Astrocyte of the cerebellum (primary cell): ENCODE results near the gene TNK2.

Experiments used
- DNase-seq: peaks from one replicate; pipeline ENCODE4 v3.0.0-alpha.2; 2011; ENCODE audit warnings: low read depth
- H3K4me3 ChIP-seq: 2 replicates; pipeline ENCODE4 v1.5.1; 2011; ENCODE audit warnings: mild to moderate bottlenecking, low read depth, low read length, moderate library complexity
- in situ Hi-C: cut with HindIII; loops from 2 replicates; pipeline ENCODE4 v1.10.0; 2017; ENCODE audit warnings: low sequenced_read_pairs
- TF ChIP-seq, protein P1 (sequence below): IDR thresholded peaks from 2 replicates; pipeline ENCODE4 v1.5.1; 2012; ENCODE audit warnings: low read length, low read depth, moderate library complexity, mild to moderate bottlenecking; ENCODE audit errors: missing control alignments

The TNK2 gene

DNA sequence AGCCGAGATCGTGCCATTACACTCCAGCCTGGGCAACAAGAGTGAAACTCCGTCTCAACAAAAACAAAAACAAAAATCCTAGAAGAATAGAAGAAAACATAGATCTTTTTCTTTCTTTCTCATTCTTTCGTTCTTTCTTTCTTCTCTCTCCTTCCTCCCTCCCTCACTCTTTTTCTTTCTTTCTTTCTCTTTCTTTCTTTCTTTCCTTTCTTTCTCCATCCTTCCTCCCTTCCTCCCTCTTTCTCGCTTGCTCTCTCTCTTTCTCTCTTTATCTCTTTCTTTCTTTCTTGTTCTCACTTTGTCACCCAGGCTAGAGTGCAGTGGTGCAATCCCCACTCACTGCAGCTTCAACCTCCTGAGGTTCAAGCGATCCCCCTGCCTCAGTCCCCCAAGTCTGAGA is 62.9 kb downstream of the TNK2 start:
- no peak for DNase-seq
- in situ Hi-C loops, result no loop called here
- H3K4me3 ChIP-seq, result no peak overlapping the region
- TF ChIP-seq, protein P1, sequence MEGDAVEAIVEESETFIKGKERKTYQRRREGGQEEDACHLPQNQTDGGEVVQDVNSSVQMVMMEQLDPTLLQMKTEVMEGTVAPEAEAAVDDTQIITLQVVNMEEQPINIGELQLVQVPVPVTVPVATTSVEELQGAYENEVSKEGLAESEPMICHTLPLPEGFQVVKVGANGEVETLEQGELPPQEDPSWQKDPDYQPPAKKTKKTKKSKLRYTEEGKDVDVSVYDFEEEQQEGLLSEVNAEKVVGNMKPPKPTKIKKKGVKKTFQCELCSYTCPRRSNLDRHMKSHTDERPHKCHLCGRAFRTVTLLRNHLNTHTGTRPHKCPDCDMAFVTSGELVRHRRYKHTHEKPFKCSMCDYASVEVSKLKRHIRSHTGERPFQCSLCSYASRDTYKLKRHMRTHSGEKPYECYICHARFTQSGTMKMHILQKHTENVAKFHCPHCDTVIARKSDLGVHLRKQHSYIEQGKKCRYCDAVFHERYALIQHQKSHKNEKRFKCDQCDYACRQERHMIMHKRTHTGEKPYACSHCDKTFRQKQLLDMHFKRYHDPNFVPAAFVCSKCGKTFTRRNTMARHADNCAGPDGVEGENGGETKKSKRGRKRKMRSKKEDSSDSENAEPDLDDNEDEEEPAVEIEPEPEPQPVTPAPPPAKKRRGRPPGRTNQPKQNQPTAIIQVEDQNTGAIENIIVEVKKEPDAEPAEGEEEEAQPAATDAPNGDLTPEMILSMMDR, result no peak

DNA sequence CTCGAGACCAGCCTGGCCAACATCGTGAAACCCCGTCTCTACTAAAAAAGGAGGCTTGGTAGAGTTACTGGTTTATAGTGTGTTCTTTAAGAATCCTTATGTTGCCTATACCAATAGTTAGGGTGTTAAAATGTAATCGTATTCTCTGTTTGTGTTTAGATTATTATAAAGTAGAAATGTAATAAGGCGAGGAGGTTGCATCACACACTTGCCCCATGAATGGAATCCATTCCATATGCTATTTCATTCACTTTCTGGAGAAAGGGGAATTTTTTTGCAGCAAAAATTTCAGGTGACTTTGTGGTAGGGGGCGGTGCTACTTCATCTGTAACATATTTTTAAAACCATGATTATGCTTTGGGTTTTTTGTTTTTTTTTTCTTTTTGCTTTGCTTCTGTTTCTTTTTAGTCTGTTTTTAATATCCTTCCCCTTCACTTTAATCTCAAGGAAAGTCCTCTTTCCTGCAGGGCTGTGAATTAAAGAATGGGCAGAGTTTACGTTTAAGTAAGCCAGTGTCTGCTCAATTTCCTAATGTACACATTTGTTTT is 63.6 kb downstream of the TNK2 start:
- no peak overlapping the region for H3K4me3 ChIP-seq
- in situ Hi-C loops, result no loop called here
- no peak for DNase-seq
- TF ChIP-seq, protein P1, result no peak

DNA sequence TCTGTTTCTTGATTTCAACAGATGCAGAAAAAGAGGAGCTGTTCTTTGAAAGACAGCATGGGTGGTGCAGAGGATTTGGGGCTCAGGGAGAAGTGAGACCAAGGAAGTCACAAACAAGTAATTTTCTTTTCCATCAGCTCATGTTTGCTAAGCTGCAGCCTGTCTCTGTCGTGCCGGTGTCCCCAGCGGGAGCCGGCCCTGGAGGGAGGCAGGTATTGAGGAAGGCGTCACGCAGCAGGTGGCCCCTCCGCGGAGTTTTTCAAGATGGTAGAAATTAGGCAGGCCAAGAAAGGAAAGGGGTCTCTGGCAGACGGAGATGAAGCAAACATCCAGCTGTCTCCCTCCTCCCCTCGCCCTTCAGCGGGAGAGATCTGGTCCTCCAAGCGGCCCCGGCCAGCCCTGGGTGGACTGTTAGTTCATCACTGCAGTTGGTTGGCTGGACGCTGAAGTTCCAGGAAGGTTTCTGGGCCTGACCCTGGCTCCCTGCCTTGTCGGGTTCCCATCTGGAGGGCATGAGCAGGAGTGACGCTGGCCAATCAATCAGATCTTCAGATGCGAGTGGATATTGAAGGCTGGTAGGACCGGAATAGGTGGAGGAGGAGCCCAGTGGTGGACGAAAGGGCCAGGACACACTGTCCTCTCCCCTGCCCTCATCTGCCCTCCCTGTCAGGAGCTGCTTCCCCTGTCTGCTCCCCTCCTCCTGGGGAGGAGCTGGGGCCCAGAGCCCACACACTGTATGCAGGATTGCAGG is 68.9 kb downstream of the TNK2 start:
- in situ Hi-C loops, result no loop called here
- no peak overlapping the region for H3K4me3 ChIP-seq
- DNase-seq, result no peak
- TF ChIP-seq, protein P1, result no peak

DNA sequence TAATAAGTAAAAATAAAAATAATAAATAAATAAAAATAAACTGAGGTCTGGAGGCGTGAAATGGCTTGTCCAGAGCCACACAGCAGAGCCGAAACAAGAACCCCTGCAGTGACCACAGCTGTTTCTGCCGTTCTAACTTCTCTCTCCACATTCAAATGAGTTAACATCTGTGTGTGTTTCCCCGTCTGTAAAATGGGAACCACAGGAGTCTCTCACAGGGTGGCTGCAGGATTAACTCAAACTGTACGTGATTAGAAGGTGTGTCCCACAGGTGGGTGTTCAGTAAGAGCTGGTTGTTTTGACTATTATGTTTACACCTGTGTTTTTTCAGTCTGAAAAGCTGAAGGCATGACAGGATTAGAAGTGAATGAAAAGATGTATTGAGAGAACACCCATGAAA is 69.6 kb downstream of the TNK2 start:
- in situ Hi-C loops, result no loop called here
- TF ChIP-seq, protein P1, result no peak
- H3K4me3 ChIP-seq, result no peak overlapping the region
- no peak for DNase-seq

DNA sequence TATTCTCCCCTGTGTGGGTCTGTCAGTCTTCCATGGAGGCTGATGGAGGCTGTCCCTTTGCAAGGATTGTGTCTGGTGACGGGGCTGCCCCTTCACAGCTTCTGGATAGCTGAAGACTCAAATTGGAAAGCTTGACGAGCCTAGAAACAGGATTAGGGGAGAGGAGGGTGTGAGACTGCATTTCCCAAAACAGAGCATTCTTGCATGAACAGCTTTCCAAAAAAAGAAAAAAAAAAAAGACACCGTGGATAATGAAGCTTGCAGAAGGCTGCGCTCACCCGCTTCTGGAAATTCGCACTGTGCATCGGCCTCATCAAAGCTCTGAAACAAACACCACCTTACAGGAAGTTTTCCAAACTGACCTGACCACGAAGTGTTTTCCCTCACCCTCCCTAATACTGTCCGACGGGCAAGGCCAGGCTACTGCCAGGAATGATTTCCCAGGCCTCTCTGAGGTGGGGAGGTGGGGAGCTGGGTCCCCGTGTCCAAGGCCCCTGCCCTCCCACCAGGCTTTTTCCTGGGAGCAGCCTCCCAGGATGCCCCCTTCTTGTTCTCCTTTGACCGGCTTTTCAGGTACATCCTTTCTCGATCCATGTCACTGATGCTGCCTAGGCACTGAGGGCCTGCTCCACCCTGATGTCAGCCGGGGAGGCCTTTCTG is 71.7 kb downstream of the TNK2 start:
- in situ Hi-C loops, result no loop called here
- TF ChIP-seq, protein P1, result no peak
- no peak for DNase-seq
- H3K4me3 ChIP-seq, result no peak overlapping the region

DNA sequence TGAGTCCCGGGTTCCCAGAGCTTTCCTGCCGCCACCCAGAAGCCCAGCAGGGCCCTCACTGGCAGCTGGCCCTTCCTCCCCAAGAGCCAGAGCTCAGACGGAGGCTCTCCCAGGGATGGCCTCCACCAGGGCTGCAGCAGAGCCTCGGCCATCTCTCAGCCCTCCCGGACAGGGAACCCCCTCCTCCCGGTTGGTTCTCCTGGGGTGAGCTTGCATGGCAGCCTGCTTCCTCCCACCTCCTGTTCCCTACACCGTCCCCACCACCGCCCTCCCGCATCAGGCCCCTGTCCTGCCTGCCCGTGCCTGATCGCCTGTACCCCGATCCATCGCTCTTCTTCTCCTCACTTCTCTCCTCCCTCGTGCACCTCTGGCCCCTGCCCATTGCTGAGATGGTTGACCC is 72.6 kb downstream of the TNK2 start:
- no peak for DNase-seq
- in situ Hi-C loops, result no loop called here
- no peak overlapping the region for H3K4me3 ChIP-seq
- TF ChIP-seq, protein P1, result no peak
